Activated naive CD4-positive, alpha-beta T cell treated with anti-CD3 and anti-CD28 coated beads, Interleukin-2, amount 10 ng/mL, durations not matched to agents 7 days and 5 days (primary cell): ENCODE results near the gene USP8.
"Not testable (repeated sequence)": the region's sequence is repeated elsewhere in the genome, so short reads cannot be mapped to it uniquely, and the experiment has no call there.

ENCODE experiments used
- CTCF ChIA-PET: fragments of 350-600 bp; sonication (Branson Sonifier 250); formaldehyde crosslinking; loops from one replicate; lab custom pipeline; 2021; ENCODE audit warnings: antibody characterized with exemption; lab: Charles Lee
- DNase-seq: peaks from one replicate; pipeline ENCODE4 v3.0.0-alpha.2; 2020
- H3K27ac Mint-ChIP-seq: one replicate; pipeline ENCODE4 v1.8.0; 2021; ENCODE audit warnings: mild to moderate bottlenecking, moderate library complexity, mixed read lengths
- H3K27me3 Mint-ChIP-seq: one replicate; pipeline ENCODE4 v1.8.0; 2021; ENCODE audit warnings: mild to moderate bottlenecking, mixed read lengths
- H3K36me3 Mint-ChIP-seq: one replicate; pipeline ENCODE4 v1.8.0; 2021; ENCODE audit warnings: mixed read lengths
- H3K4me1 Mint-ChIP-seq: one replicate; pipeline ENCODE4 v1.8.0; 2021; ENCODE audit warnings: mixed read lengths
- H3K4me3 Mint-ChIP-seq: one replicate; pipeline ENCODE4 v1.8.0; 2021; ENCODE audit warnings: mild to moderate bottlenecking, moderate library complexity, mixed read lengths
- H3K9me3 Mint-ChIP-seq: one replicate; pipeline ENCODE4 v1.8.0; 2021; ENCODE audit warnings: mixed read lengths

USP8 gene

GRCh38 chr15:50484781-50485180 lies 60.6 kb downstream of the USP8 start:
- Mint-ChIP-seq H3K4me1 (peaks cover 6% of the 10 kb centered on the region), H3K27ac (no peak overlapping the region), H3K9me3 (no peaks in the 10 kb centered on the region), H3K36me3 (peaks cover 50% of the 10 kb centered on the region), H3K27me3 (no peaks in the 10 kb centered on the region), H3K4me3 (no peak overlapping the region)
- DNase-seq = no peak
- CTCF ChIA-PET = no interaction called here

- CTCF ChIA-PET = no interaction called here
- H3K36me3 Mint-ChIP-seq = peaks cover 53% of the 10 kb centered on the region
- no peaks in the 10 kb centered on the region for H3K9me3 Mint-ChIP-seq
- no peak overlapping the region for H3K4me3 Mint-ChIP-seq
- peaks cover 6% of the 10 kb centered on the region for H3K4me1 Mint-ChIP-seq
- no peaks in the 10 kb centered on the region for H3K27me3 Mint-ChIP-seq
- H3K27ac Mint-ChIP-seq = no peak overlapping the region
- DNase-seq = no peak
Measured at GRCh38 chr15:50485389-50485788, 61.2 kb downstream of the USP8 start.

GRCh38 chr15:50487287-50487686 lies 63.1 kb downstream of the USP8 start:
- DNase-seq = no peak
- Mint-ChIP-seq H3K27me3 (no peaks in the 10 kb centered on the region), H3K36me3 (peaks cover 49% of the 10 kb centered on the region), H3K4me1 (peaks cover 6% of the 10 kb centered on the region), H3K4me3 (no peak overlapping the region), H3K27ac (no peak overlapping the region), H3K9me3 (no peaks in the 10 kb centered on the region)
- CTCF ChIA-PET = no interaction called here

GRCh38 chr15:50493625-50494024 lies 69.4 kb downstream of the USP8 start:
- CTCF ChIA-PET = no interaction called here
- H3K9me3 Mint-ChIP-seq = no peaks in the 10 kb centered on the region
- no peaks in the 10 kb centered on the region for H3K27me3 Mint-ChIP-seq
- H3K36me3 Mint-ChIP-seq = peaks cover 52% of the 10 kb centered on the region
- no peak overlapping the region for H3K4me3 Mint-ChIP-seq
- no peak overlapping the region for H3K27ac Mint-ChIP-seq
- H3K4me1 Mint-ChIP-seq = no peaks in the 10 kb centered on the region
- DNase-seq = no peak

- DNase-seq, H3K27ac Mint-ChIP-seq, H3K27me3 Mint-ChIP-seq, CTCF ChIA-PET, H3K4me3 Mint-ChIP-seq, H3K9me3 Mint-ChIP-seq, H3K4me1 Mint-ChIP-seq: not testable (repeated sequence)
- H3K36me3 Mint-ChIP-seq = peaks cover 54% of the 10 kb centered on the region
Measured at GRCh38 chr15:50494547-50494946, 70.3 kb downstream of the USP8 start.

GRCh38 chr15:50496692-50497091 lies 72.5 kb downstream of the USP8 start:
- CTCF ChIA-PET = no interaction called here
- Mint-ChIP-seq H3K36me3 (peaks cover 52% of the 10 kb centered on the region), H3K27ac (no peak overlapping the region), H3K27me3 (no peaks in the 10 kb centered on the region), H3K9me3 (no peaks in the 10 kb centered on the region), H3K4me3 (no peak overlapping the region), H3K4me1 (no peaks in the 10 kb centered on the region)
- no peak for DNase-seq

GRCh38 chr15:50500352-50500751 lies 76.1 kb downstream of the USP8 start:
- H3K4me3 Mint-ChIP-seq = no peak overlapping the region
- CTCF ChIA-PET = no interaction called here
- no peaks in the 10 kb centered on the region for H3K9me3 Mint-ChIP-seq
- peaks cover 12% of the 10 kb centered on the region for H3K4me1 Mint-ChIP-seq
- H3K27ac Mint-ChIP-seq = no peak overlapping the region
- peaks cover 41% of the 10 kb centered on the region for H3K36me3 Mint-ChIP-seq
- H3K27me3 Mint-ChIP-seq = no peaks in the 10 kb centered on the region
- no peak for DNase-seq

GRCh38 chr15:50501815-50502214 lies 77.6 kb downstream of the USP8 start:
- Mint-ChIP-seq H3K4me1 (peaks cover 12% of the 10 kb centered on the region), H3K27me3 (no peaks in the 10 kb centered on the region), H3K4me3 (no peak overlapping the region), H3K27ac (no peak overlapping the region), H3K36me3 (peaks cover 34% of the 10 kb centered on the region), H3K9me3 (no peaks in the 10 kb centered on the region)
- CTCF ChIA-PET = no interaction called here
- DNase-seq = no peak

- no peak for DNase-seq
- CTCF ChIA-PET = no interaction called here
- Mint-ChIP-seq H3K36me3 (peaks cover 30% of the 10 kb centered on the region), H3K4me3 (no peak overlapping the region), H3K27me3 (no peaks in the 10 kb centered on the region), H3K27ac (no peak overlapping the region), H3K4me1 (peaks cover 12% of the 10 kb centered on the region), H3K9me3 (no peaks in the 10 kb centered on the region)
Measured at GRCh38 chr15:50503144-50503543, 78.9 kb downstream of the USP8 start.

- H3K27ac Mint-ChIP-seq, H3K9me3 Mint-ChIP-seq, DNase-seq, CTCF ChIA-PET, H3K27me3 Mint-ChIP-seq, H3K4me3 Mint-ChIP-seq: not testable (repeated sequence)
- Mint-ChIP-seq H3K4me1 (peaks cover 12% of the 10 kb centered on the region), H3K36me3 (peaks cover 16% of the 10 kb centered on the region)
Measured at GRCh38 chr15:50505656-50506055, 81.5 kb downstream of the USP8 start.

- no peak overlapping the region for H3K27ac Mint-ChIP-seq
- DNase-seq = no peak
- peaks cover 12% of the 10 kb centered on the region for H3K4me1 Mint-ChIP-seq
- no peaks in the 10 kb centered on the region for H3K9me3 Mint-ChIP-seq
- H3K4me3 Mint-ChIP-seq = no peak overlapping the region
- CTCF ChIA-PET = no interaction called here
- peaks cover 13% of the 10 kb centered on the region for H3K36me3 Mint-ChIP-seq
- H3K27me3 Mint-ChIP-seq = no peaks in the 10 kb centered on the region
Measured at GRCh38 chr15:50506121-50506520, 81.9 kb downstream of the USP8 start.

GRCh38 chr15:50513001-50513400 lies 88.8 kb downstream of the USP8 start:
- Mint-ChIP-seq H3K36me3 (no peaks in the 10 kb centered on the region), H3K27me3 (no peaks in the 10 kb centered on the region), H3K4me3 (no peak overlapping the region), H3K27ac (no peak overlapping the region), H3K9me3 (no peaks in the 10 kb centered on the region), H3K4me1 (no peaks in the 10 kb centered on the region)
- no peak for DNase-seq
- CTCF ChIA-PET = no interaction called here

GRCh38 chr15:50519740-50520425 lies 95.7 kb downstream of the USP8 start:
- no peaks in the 10 kb centered on the region for H3K4me1 Mint-ChIP-seq
- DNase-seq = no peak
- H3K27me3 Mint-ChIP-seq = no peaks in the 10 kb centered on the region
- H3K27ac Mint-ChIP-seq = no peak overlapping the region
- H3K9me3 Mint-ChIP-seq = peaks cover 2% of the 10 kb centered on the region
- CTCF ChIA-PET = no interaction called here
- H3K36me3 Mint-ChIP-seq = no peaks in the 10 kb centered on the region
- H3K4me3 Mint-ChIP-seq = no peak overlapping the region

GRCh38 chr15:50523851-50524251 lies 99.6 kb downstream of the USP8 start:
- CTCF ChIA-PET = no interaction called here
- no peak for DNase-seq
- Mint-ChIP-seq H3K36me3 (no peaks in the 10 kb centered on the region), H3K9me3 (peaks cover 2% of the 10 kb centered on the region), H3K27ac (no peak overlapping the region), H3K27me3 (peaks cover 5% of the 10 kb centered on the region), H3K4me1 (no peaks in the 10 kb centered on the region), H3K4me3 (no peak overlapping the region)

- Mint-ChIP-seq H3K27me3 (peaks cover 14% of the 10 kb centered on the region), H3K9me3 (no peaks in the 10 kb centered on the region), H3K4me1 (no peaks in the 10 kb centered on the region), H3K4me3 (no peak overlapping the region), H3K27ac (no peak overlapping the region), H3K36me3 (no peaks in the 10 kb centered on the region)
- CTCF ChIA-PET = interaction anchor here (0.7 to 1.2 kb wide), 2 partner anchors 12 to 134 kb away, joined by 3 to 4 read pairs; no protein-coding TSS in a partner anchor
- no peak for DNase-seq
Measured at GRCh38 chr15:50531163-50531562, 107.0 kb downstream of the USP8 start.
